Measurements from ENCODE around the gene IPPK.

IPPK gene

DNA sequence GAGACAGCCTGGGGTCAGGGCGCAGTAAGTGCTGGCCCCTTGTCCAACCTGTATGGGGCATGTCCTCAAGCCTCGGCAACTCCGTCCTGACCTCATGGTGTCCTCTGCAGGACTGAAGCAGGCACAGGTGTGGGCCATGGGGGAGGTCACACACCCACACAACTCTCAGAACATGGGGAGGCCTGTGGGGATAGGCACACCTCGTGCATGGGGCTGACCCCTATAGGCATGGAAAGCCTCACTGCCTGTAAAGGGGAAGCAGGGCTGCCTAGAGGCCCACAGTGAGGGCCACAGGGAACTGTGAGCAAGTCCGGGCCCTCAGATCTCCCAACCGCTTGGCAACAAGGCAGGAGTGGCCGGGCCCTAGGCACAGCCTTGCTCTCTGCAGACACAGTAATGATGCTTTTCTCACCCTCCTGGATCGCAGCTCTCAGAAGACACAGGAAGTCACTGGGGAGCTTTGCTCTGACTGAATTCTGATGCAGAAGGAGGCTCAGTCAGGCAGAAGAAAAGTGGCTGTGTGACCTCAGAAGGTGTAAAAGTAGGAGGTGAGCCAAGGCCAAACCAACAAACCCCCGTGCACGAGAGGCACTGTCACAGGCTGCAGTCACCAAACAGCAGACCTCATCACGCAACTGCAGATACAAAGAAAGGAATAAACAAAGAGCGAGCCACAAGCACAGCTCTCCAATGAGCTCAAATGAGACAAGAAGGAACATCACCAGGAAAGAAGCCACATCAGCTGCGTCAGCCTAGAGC lies 5.4 kb downstream of the IPPK start:
- H3K14ac ChIP-seq (ENCODE audit: low read length), result no peak overlapping the region
- H3K4ac ChIP-seq (ENCODE audit: low read length), result no peak overlapping the region
- no peak overlapping the region for H2BK120ac ChIP-seq (ENCODE audit: low read depth, low read length)
- no peaks in the 10 kb centered on the region for H3K9me3 ChIP-seq (replicated peaks in 1 of 2; ENCODE audit: control insufficient read depth in 2 of 2, insufficient read depth in 1 of 2, low read depth in 1 of 2, low read length in 2 of 2)
- H2AK5ac ChIP-seq (ENCODE audit: low read depth, low read length), result no peak overlapping the region
- no peak overlapping the region for H2AFZ ChIP-seq (ENCODE audit: low read length)
- no peak overlapping the region for H4K8ac ChIP-seq (ENCODE audit: low read depth, low read length)
- no peak for DNase-seq (ENCODE audit: low spot score)
- no peak overlapping the region for H4K91ac ChIP-seq (ENCODE audit: low read depth, low read length, poor library complexity)
- no peak overlapping the region for H3K9ac ChIP-seq (ENCODE audit: low read depth, low read length, poor library complexity)
- peaks cover 2 to 19% of the 10 kb centered on the region in 2 donors for H3K36me3 ChIP-seq (replicated peaks in 1 of 2; ENCODE audit: control insufficient read depth in 2 of 2, insufficient read depth in 2 of 2, low read length in 2 of 2)
- no peak overlapping the region for H3K18ac ChIP-seq (ENCODE audit: low read length)
- H3K27me3 ChIP-seq (ENCODE audit: control insufficient read depth in 3 of 3, insufficient read depth in 3 of 3, low read depth in 1 of 3, low read length in 3 of 3), result no peaks in the 10 kb centered on the region
- no peak overlapping the region for H2BK12ac ChIP-seq (ENCODE audit: low read length)
- no peak overlapping the region for H3K23ac ChIP-seq (ENCODE audit: low read depth, low read length, poor library complexity)
- peak overlapping the region in 1 of 2 donors; percentile 8 for H3K4me3 ChIP-seq (ENCODE audit: low read length in 2 of 2)
- no CpG with 5 or more reads among the region's 13 CpGs for WGBS, 2 donors (ENCODE audit: extremely low coverage in 2 of 2, insufficient read length in 2 of 2, insufficient replicate concordance in 1 of 2)
- H3K4me1 ChIP-seq (ENCODE audit: control insufficient read depth in 2 of 2, insufficient read depth in 1 of 2, low read depth in 1 of 2, low read length in 2 of 2), result peaks cover 15 to 19% of the 10 kb centered on the region in 2 donors
- no peak overlapping the region for H2BK5ac ChIP-seq (ENCODE audit: low read length)
- H3K27ac ChIP-seq (replicated peaks; ENCODE audit: low read length), result no peak overlapping the region
- H3K79me1 ChIP-seq (ENCODE audit: low read depth, low read length), result peaks cover 19% of the 10 kb centered on the region
- H2BK15ac ChIP-seq (ENCODE audit: low read length), result no peak overlapping the region
- H3K4me2 ChIP-seq (ENCODE audit: insufficient read depth, low read length, poor library complexity, severe bottlenecking), result no peak overlapping the region

GRCh38 chr9:92663951-92664350 lies 6.0 kb downstream of the IPPK start:
- H3K4me2 ChIP-seq (ENCODE audit: insufficient read depth, low read length, poor library complexity, severe bottlenecking), result no peak overlapping the region
- H4K91ac ChIP-seq (ENCODE audit: low read depth, low read length, poor library complexity), result no peak overlapping the region
- H3K4me3 ChIP-seq (ENCODE audit: low read length in 2 of 2), result peak overlapping the region in 1 of 2 donors; percentile 8
- no peak overlapping the region for H2BK120ac ChIP-seq (ENCODE audit: low read depth, low read length)
- WGBS, 2 donors (ENCODE audit: extremely low coverage in 2 of 2, insufficient read length in 2 of 2, insufficient replicate concordance in 1 of 2), result no CpG with 5 or more reads among the region's 10 CpGs
- H3K4me1 ChIP-seq (ENCODE audit: control insufficient read depth in 2 of 2, insufficient read depth in 1 of 2, low read depth in 1 of 2, low read length in 2 of 2), result peaks cover 16 to 18% of the 10 kb centered on the region in 2 donors
- H2BK5ac ChIP-seq (ENCODE audit: low read length), result no peak overlapping the region
- H3K79me1 ChIP-seq (ENCODE audit: low read depth, low read length), result peaks cover 14% of the 10 kb centered on the region
- no peak overlapping the region for H3K23ac ChIP-seq (ENCODE audit: low read depth, low read length, poor library complexity)
- no peak overlapping the region for H3K4ac ChIP-seq (ENCODE audit: low read length)
- H3K27me3 ChIP-seq (ENCODE audit: control insufficient read depth in 3 of 3, insufficient read depth in 3 of 3, low read depth in 1 of 3, low read length in 3 of 3), result no peaks in the 10 kb centered on the region
- DNase-seq (ENCODE audit: low spot score), result no peak
- H2BK15ac ChIP-seq (ENCODE audit: low read length), result no peak overlapping the region
- no peak overlapping the region for H2BK12ac ChIP-seq (ENCODE audit: low read length)
- no peak overlapping the region for H2AFZ ChIP-seq (ENCODE audit: low read length)
- no peak overlapping the region for H2AK5ac ChIP-seq (ENCODE audit: low read depth, low read length)
- H3K14ac ChIP-seq (ENCODE audit: low read length), result no peak overlapping the region
- no peak overlapping the region for H3K18ac ChIP-seq (ENCODE audit: low read length)
- H4K8ac ChIP-seq (ENCODE audit: low read depth, low read length), result no peak overlapping the region
- H3K9me3 ChIP-seq (replicated peaks in 1 of 2; ENCODE audit: control insufficient read depth in 2 of 2, insufficient read depth in 1 of 2, low read depth in 1 of 2, low read length in 2 of 2), result no peaks in the 10 kb centered on the region
- no peak overlapping the region for H3K27ac ChIP-seq (replicated peaks; ENCODE audit: low read length)
- peaks cover 2 to 19% of the 10 kb centered on the region in 2 donors for H3K36me3 ChIP-seq (replicated peaks in 1 of 2; ENCODE audit: control insufficient read depth in 2 of 2, insufficient read depth in 2 of 2, low read length in 2 of 2)
- H3K9ac ChIP-seq (ENCODE audit: low read depth, low read length, poor library complexity), result no peak overlapping the region

GRCh38 chr9:92663126-92663525 lies 6.8 kb downstream of the IPPK start:
- H3K18ac ChIP-seq (ENCODE audit: low read length), result no peak overlapping the region
- H3K4ac ChIP-seq (ENCODE audit: low read length), result no peak overlapping the region
- no peak overlapping the region for H4K8ac ChIP-seq (ENCODE audit: low read depth, low read length)
- H2BK120ac ChIP-seq (ENCODE audit: low read depth, low read length), result no peak overlapping the region
- H3K27ac ChIP-seq (replicated peaks; ENCODE audit: low read length), result no peak overlapping the region
- no peak overlapping the region for H2BK15ac ChIP-seq (ENCODE audit: low read length)
- no peak overlapping the region for H2BK5ac ChIP-seq (ENCODE audit: low read length)
- H3K14ac ChIP-seq (ENCODE audit: low read length), result no peak overlapping the region
- no peak overlapping the region for H4K91ac ChIP-seq (ENCODE audit: low read depth, low read length, poor library complexity)
- H3K36me3 ChIP-seq (replicated peaks in 1 of 2; ENCODE audit: control insufficient read depth in 2 of 2, insufficient read depth in 2 of 2, low read length in 2 of 2), result peaks cover 3 to 25% of the 10 kb centered on the region in 2 donors
- no peak overlapping the region for H3K9ac ChIP-seq (ENCODE audit: low read depth, low read length, poor library complexity)
- no peak overlapping the region for H3K4me3 ChIP-seq (ENCODE audit: low read length in 2 of 2)
- no peak overlapping the region for H2AK5ac ChIP-seq (ENCODE audit: low read depth, low read length)
- H3K4me2 ChIP-seq (ENCODE audit: insufficient read depth, low read length, poor library complexity, severe bottlenecking), result no peak overlapping the region
- WGBS, 2 donors (ENCODE audit: extremely low coverage in 2 of 2, insufficient read length in 2 of 2, insufficient replicate concordance in 1 of 2), result no CpG with 5 or more reads among the region's 3 CpGs
- H3K9me3 ChIP-seq (replicated peaks in 1 of 2; ENCODE audit: control insufficient read depth in 2 of 2, insufficient read depth in 1 of 2, low read depth in 1 of 2, low read length in 2 of 2), result no peaks in the 10 kb centered on the region
- H3K27me3 ChIP-seq (ENCODE audit: control insufficient read depth in 3 of 3, insufficient read depth in 3 of 3, low read depth in 1 of 3, low read length in 3 of 3), result no peaks in the 10 kb centered on the region
- H3K79me1 ChIP-seq (ENCODE audit: low read depth, low read length), result peaks cover 14% of the 10 kb centered on the region
- H3K4me1 ChIP-seq (ENCODE audit: control insufficient read depth in 2 of 2, insufficient read depth in 1 of 2, low read depth in 1 of 2, low read length in 2 of 2), result peaks cover 13 to 18% of the 10 kb centered on the region in 2 donors
- H2AFZ ChIP-seq (ENCODE audit: low read length), result no peak overlapping the region
- no peak overlapping the region for H2BK12ac ChIP-seq (ENCODE audit: low read length)
- no peak for DNase-seq (ENCODE audit: low spot score)
- no peak overlapping the region for H3K23ac ChIP-seq (ENCODE audit: low read depth, low read length, poor library complexity)

DNA sequence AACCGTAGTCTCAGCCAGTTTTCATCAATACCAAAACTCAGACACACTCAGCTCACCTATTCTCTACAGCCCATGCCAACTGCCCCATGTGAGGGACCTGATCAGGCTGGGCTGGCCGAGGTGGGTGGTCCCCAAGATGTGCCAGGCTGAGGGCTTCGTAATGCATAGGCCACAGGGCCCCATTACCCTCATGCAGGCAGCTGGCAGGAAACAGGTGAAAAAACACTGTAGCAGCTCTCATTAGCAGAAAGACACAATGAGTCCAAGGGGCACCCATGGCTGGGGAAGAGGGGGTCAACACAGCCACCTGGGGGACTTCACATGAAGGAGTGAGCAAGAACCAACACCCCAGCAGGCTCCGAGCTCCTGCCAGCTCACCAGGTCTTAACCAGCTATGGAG lies 8.2 kb downstream of the IPPK start:
- Histone ChIP-seq H2BK12ac (ENCODE audit: low read length) (no peak overlapping the region), H4K8ac (ENCODE audit: low read depth, low read length) (no peak overlapping the region), H2AK5ac (ENCODE audit: low read depth, low read length) (no peak overlapping the region), H3K79me1 (ENCODE audit: low read depth, low read length) (peaks cover 14% of the 10 kb centered on the region), H2BK5ac (ENCODE audit: low read length) (no peak overlapping the region), H3K18ac (ENCODE audit: low read length) (no peak overlapping the region), H4K91ac (ENCODE audit: low read depth, low read length, poor library complexity) (no peak overlapping the region), H3K4me1 (ENCODE audit: control insufficient read depth in 2 of 2, insufficient read depth in 1 of 2, low read depth in 1 of 2, low read length in 2 of 2) (peaks cover 15 to 18% of the 10 kb centered on the region in 2 donors), H2BK15ac (ENCODE audit: low read length) (no peak overlapping the region), H2AFZ (ENCODE audit: low read length) (no peak overlapping the region), H3K36me3 (replicated peaks in 1 of 2; ENCODE audit: control insufficient read depth in 2 of 2, insufficient read depth in 2 of 2, low read length in 2 of 2) (peaks cover 9 to 28% of the 10 kb centered on the region in 2 donors), H2BK120ac (ENCODE audit: low read depth, low read length) (no peak overlapping the region), H3K27ac (replicated peaks; ENCODE audit: low read length) (no peak overlapping the region), H3K4me2 (ENCODE audit: insufficient read depth, low read length, poor library complexity, severe bottlenecking) (no peak overlapping the region), H3K9ac (ENCODE audit: low read depth, low read length, poor library complexity) (no peak overlapping the region), H3K14ac (ENCODE audit: low read length) (no peak overlapping the region), H3K27me3 (ENCODE audit: control insufficient read depth in 3 of 3, insufficient read depth in 3 of 3, low read depth in 1 of 3, low read length in 3 of 3) (no peaks in the 10 kb centered on the region), H3K4ac (ENCODE audit: low read length) (no peak overlapping the region), H3K4me3 (ENCODE audit: low read length in 2 of 2) (no peak overlapping the region), H3K23ac (ENCODE audit: low read depth, low read length, poor library complexity) (peak overlapping the region; percentile 6), H3K9me3 (replicated peaks in 1 of 2; ENCODE audit: control insufficient read depth in 2 of 2, insufficient read depth in 1 of 2, low read depth in 1 of 2, low read length in 2 of 2) (peaks cover 0 to 2% of the 10 kb centered on the region in 2 donors)
- no peak for DNase-seq (ENCODE audit: low spot score)
- no CpG with 5 or more reads among the region's 4 CpGs for WGBS, 2 donors (ENCODE audit: extremely low coverage in 2 of 2, insufficient read length in 2 of 2, insufficient replicate concordance in 1 of 2)

Measured in neuronal stem cell (in vitro differentiated cells).